ENCODE measurements around the gene ADAM33.

DNA sequence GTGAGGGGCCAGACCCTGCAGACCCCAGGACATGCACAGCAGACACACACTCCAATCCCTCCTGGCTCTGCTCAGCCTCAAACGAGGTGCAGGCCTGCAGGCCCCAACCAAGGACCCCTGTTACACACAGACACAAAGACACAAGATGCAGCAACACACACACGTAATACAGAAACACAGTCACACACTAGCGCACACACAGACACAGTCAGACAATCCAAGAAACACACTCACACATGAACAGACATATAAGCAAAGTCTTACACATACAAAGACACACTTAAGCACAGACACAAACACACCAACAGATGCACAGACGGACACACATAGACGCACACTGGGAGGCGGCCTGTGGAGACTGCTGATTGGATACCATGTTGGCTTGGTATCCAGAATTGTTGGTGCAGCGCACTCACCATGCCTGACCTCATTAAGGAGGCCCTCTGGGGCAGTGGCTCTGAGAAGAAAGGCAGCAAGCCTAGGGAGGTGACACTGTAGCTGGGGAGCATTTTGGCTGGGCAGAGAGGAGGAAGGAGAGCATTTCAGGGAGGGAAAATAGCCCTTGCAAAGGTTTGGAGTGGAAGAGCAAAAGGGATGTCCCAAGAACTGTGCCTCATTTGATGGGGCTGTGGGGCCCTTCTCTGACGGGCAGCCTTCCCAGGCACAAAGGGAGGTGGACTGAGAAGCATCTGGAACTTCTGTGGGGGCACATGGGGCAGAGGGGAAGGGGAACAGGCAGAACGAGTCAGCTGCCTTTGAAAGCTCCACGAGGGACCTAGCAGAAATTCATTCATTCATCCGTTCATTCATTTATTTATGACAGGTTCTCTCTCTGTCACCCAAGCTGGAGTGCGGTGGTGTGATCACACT, 49.2 kb upstream of the ADAM33 start:
- TF ChIP-seq ELF4 (IDR thresholded peaks at IDR 0.05): no peak
- TF ChIP-seq SUZ12 (IDR thresholded peaks at IDR 0.05): no peak
- TF ChIP-seq NFRKB (IDR thresholded peaks at IDR 0.05): no peak
- no peak for TF ChIP-seq ZNF384 (IDR thresholded peaks at IDR 0.05)
- TF ChIP-seq, protein P1, sequence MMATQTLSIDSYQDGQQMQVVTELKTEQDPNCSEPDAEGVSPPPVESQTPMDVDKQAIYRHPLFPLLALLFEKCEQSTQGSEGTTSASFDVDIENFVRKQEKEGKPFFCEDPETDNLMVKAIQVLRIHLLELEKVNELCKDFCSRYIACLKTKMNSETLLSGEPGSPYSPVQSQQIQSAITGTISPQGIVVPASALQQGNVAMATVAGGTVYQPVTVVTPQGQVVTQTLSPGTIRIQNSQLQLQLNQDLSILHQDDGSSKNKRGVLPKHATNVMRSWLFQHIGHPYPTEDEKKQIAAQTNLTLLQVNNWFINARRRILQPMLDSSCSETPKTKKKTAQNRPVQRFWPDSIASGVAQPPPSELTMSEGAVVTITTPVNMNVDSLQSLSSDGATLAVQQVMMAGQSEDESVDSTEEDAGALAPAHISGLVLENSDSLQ (IDR thresholded peaks at IDR 0.05): no peak
- TF ChIP-seq FOXM1 (IDR thresholded peaks at IDR 0.05; ENCODE audit: borderline replicate concordance): no peak
- no peak for TF ChIP-seq HDGF (IDR thresholded peaks at IDR 0.05; ENCODE audit: borderline replicate concordance)
- TF ChIP-seq FOXK2 (IDR thresholded peaks at IDR 0.05): no peak
- TF ChIP-seq BHLHE40 (IDR thresholded peaks at IDR 0.05; ENCODE audit: borderline replicate concordance): no peak
- no peak for TF ChIP-seq CTBP1 (IDR thresholded peaks at IDR 0.05; ENCODE audit: borderline replicate concordance)
- no peak for TF ChIP-seq SP1 (IDR thresholded peaks at IDR 0.05)
- TF ChIP-seq TARDBP (IDR thresholded peaks at IDR 0.05): no peak
- no peak for TF ChIP-seq ARNT (IDR thresholded peaks at IDR 0.05)
- no peak for TF ChIP-seq LEF1 (IDR thresholded peaks at IDR 0.05; ENCODE audit: borderline replicate concordance)

All from HEK293T (cell line).